Measurements from ENCODE around the gene CAPN5. TPM values are rescaled to one million over a fixed set of nuclear protein-coding genes. Genes with fewer than 3 reads are reported as not detected.

The CAPN5 gene
- total and polyA plus RNA-seq, 2 of the 13 experiments (the other 11 are each of a cell fraction or from before 2014, with no cell fraction given): 0.27 to 1.2 TPM

DNA sequence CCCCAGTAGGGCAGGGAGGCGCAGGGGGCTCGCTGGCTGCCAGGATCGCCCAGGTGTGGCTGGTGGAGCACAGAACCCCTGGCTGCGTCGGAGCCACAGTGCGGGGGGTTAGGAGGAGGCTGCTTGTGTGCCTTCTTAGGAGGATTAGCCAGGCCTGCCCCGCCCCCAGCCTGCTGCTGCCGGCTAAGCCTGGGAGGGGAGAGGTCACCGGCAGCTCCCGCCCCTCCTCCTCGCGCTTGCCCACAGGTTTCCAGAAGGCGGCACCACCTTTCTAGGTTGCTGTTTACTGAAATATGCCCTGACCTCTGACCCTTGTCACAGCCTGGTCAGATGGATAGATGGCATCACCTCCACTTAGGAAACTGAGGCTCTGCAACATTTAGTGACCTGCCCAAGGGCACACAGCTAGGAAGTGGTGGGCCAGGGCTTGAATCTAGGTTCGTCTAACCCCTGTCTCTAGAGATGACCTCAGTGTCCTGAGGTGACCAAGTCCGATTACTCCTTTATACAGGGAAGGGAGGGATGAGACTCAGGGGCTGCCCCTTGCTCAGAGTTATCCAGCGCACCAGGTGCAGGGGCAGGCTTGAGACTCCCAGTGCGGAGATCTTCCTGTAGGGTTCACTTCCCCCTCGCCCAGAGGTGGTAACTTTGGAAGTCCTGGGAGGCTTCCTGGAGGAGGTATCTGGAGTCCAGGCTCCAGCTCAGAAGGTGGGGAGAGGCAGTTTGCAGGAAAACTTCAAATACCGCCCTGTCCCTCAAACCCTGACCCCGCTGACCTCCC is 105.3 kb downstream of the CAPN5 start (continued):
- TF ChIP-seq, protein P1, sequence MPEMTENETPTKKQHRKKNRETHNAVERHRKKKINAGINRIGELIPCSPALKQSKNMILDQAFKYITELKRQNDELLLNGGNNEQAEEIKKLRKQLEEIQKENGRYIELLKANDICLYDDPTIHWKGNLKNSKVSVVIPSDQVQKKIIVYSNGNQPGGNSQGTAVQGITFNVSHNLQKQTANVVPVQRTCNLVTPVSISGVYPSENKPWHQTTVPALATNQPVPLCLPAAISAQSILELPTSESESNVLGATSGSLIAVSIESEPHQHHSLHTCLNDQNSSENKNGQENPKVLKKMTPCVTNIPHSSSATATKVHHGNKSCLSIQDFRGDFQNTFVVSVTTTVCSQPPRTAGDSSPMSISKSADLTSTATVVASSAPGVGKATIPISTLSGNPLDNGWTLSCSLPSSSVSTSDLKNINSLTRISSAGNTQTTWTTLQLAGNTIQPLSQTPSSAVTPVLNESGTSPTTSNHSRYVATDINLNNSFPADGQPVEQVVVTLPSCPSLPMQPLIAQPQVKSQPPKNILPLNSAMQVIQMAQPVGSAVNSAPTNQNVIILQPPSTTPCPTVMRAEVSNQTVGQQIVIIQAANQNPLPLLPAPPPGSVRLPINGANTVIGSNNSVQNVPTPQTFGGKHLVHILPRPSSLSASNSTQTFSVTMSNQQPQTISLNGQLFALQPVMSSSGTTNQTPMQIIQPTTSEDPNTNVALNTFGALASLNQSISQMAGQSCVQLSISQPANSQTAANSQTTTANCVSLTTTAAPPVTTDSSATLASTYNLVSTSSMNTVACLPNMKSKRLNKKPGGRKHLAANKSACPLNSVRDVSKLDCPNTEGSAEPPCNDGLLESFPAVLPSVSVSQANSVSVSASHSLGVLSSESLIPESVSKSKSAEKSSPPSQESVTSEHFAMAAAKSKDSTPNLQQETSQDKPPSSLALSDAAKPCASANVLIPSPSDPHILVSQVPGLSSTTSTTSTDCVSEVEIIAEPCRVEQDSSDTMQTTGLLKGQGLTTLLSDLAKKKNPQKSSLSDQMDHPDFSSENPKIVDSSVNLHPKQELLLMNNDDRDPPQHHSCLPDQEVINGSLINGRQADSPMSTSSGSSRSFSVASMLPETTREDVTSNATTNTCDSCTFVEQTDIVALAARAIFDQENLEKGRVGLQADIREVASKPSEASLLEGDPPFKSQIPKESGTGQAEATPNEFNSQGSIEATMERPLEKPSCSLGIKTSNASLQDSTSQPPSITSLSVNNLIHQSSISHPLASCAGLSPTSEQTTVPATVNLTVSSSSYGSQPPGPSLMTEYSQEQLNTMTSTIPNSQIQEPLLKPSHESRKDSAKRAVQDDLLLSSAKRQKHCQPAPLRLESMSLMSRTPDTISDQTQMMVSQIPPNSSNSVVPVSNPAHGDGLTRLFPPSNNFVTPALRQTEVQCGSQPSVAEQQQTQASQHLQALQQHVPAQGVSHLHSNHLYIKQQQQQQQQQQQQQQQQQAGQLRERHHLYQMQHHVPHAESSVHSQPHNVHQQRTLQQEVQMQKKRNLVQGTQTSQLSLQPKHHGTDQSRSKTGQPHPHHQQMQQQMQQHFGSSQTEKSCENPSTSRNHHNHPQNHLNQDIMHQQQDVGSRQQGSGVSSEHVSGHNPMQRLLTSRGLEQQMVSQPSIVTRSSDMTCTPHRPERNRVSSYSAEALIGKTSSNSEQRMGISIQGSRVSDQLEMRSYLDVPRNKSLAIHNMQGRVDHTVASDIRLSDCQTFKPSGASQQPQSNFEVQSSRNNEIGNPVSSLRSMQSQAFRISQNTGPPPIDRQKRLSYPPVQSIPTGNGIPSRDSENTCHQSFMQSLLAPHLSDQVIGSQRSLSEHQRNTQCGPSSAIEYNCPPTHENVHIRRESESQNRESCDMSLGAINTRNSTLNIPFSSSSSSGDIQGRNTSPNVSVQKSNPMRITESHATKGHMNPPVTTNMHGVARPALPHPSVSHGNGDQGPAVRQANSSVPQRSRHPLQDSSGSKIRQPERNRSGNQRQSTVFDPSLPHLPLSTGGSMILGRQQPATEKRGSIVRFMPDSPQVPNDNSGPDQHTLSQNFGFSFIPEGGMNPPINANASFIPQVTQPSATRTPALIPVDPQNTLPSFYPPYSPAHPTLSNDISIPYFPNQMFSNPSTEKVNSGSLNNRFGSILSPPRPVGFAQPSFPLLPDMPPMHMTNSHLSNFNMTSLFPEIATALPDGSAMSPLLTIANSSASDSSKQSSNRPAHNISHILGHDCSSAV (CRISPR knock-in tag; IDR thresholded peaks at IDR 0.05; ENCODE audit: borderline replicate concordance): no peak
- TF ChIP-seq, protein P2, sequence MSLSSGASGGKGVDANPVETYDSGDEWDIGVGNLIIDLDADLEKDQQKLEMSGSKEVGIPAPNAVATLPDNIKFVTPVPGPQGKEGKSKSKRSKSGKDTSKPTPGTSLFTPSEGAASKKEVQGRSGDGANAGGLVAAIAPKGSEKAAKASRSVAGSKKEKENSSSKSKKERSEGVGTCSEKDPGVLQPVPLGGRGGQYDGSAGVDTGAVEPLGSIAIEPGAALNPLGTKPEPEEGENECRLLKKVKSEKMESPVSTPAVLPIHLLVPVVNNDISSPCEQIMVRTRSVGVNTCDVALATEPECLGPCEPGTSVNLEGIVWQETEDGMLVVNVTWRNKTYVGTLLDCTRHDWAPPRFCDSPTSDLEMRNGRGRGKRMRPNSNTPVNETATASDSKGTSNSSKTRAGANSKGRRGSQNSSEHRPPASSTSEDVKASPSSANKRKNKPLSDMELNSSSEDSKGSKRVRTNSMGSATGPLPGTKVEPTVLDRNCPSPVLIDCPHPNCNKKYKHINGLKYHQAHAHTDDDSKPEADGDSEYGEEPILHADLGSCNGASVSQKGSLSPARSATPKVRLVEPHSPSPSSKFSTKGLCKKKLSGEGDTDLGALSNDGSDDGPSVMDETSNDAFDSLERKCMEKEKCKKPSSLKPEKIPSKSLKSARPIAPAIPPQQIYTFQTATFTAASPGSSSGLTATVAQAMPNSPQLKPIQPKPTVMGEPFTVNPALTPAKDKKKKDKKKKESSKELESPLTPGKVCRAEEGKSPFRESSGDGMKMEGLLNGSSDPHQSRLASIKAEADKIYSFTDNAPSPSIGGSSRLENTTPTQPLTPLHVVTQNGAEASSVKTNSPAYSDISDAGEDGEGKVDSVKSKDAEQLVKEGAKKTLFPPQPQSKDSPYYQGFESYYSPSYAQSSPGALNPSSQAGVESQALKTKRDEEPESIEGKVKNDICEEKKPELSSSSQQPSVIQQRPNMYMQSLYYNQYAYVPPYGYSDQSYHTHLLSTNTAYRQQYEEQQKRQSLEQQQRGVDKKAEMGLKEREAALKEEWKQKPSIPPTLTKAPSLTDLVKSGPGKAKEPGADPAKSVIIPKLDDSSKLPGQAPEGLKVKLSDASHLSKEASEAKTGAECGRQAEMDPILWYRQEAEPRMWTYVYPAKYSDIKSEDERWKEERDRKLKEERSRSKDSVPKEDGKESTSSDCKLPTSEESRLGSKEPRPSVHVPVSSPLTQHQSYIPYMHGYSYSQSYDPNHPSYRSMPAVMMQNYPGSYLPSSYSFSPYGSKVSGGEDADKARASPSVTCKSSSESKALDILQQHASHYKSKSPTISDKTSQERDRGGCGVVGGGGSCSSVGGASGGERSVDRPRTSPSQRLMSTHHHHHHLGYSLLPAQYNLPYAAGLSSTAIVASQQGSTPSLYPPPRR (CRISPR knock-in tag; IDR thresholded peaks at IDR 0.05; ENCODE audit: borderline replicate concordance): peak; percentile 74
- TF ChIP-seq, protein P3, sequence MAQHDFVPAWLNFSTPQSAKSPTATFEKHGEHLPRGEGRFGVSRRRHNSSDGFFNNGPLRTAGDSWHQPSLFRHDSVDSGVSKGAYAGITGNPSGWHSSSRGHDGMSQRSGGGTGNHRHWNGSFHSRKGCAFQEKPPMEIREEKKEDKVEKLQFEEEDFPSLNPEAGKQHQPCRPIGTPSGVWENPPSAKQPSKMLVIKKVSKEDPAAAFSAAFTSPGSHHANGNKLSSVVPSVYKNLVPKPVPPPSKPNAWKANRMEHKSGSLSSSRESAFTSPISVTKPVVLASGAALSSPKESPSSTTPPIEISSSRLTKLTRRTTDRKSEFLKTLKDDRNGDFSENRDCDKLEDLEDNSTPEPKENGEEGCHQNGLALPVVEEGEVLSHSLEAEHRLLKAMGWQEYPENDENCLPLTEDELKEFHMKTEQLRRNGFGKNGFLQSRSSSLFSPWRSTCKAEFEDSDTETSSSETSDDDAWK (CRISPR knock-in tag; IDR thresholded peaks at IDR 0.05): no peak
- TF ChIP-seq, protein P4, sequence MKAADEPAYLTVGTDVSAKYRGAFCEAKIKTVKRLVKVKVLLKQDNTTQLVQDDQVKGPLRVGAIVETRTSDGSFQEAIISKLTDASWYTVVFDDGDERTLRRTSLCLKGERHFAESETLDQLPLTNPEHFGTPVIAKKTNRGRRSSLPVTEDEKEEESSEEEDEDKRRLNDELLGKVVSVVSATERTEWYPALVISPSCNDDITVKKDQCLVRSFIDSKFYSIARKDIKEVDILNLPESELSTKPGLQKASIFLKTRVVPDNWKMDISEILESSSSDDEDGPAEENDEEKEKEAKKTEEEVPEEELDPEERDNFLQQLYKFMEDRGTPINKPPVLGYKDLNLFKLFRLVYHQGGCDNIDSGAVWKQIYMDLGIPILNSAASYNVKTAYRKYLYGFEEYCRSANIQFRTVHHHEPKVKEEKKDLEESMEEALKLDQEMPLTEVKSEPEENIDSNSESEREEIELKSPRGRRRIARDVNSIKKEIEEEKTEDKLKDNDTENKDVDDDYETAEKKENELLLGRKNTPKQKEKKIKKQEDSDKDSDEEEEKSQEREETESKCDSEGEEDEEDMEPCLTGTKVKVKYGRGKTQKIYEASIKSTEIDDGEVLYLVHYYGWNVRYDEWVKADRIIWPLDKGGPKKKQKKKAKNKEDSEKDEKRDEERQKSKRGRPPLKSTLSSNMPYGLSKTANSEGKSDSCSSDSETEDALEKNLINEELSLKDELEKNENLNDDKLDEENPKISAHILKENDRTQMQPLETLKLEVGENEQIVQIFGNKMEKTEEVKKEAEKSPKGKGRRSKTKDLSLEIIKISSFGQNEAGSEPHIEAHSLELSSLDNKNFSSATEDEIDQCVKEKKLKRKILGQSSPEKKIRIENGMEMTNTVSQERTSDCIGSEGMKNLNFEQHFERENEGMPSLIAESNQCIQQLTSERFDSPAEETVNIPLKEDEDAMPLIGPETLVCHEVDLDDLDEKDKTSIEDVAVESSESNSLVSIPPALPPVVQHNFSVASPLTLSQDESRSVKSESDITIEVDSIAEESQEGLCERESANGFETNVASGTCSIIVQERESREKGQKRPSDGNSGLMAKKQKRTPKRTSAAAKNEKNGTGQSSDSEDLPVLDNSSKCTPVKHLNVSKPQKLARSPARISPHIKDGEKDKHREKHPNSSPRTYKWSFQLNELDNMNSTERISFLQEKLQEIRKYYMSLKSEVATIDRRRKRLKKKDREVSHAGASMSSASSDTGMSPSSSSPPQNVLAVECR (CRISPR knock-in tag; IDR thresholded peaks at IDR 0.05; ENCODE audit: borderline replicate concordance): 0 out of 2 replicates have a peak, but pooled peaks have one; percentile 51
- TF ChIP-seq TCF7 (IDR thresholded peaks at IDR 0.05; ENCODE audit: low read depth): no peak

Measured in HepG2 (cell line).